SU-DHL-6 (cell line): ENCODE measurements around the gene TBC1D22A.

Experiments used
- H2AFZ ChIP-seq: fragments of 200-600 bp; sonication (generic); 2 replicates; pipeline ENCODE4 v1.6.1; 2014; ENCODE audit warnings: low read depth, mild to moderate bottlenecking, moderate library complexity, mixed read lengths, antibody characterized with exemption, low read length; ENCODE audit not compliant: severe bottlenecking
- H3F3A ChIP-seq: fragments of 200-600 bp; shearing (Covaris generic); 2 replicates; pipeline ENCODE4 v1.6.0; 2016; ENCODE audit warnings: antibody characterized with exemption, mild to moderate bottlenecking; ENCODE audit not compliant: insufficient read depth
- H3K27ac ChIP-seq: fragments of 200-600 bp; sonication (generic); 2 replicates; pipeline ENCODE4 v1.5.1; 2016; ENCODE audit warnings: low read depth, mild to moderate bottlenecking, low read length, moderate library complexity, mixed read lengths
- H3K27me3 ChIP-seq: fragments of 200-600 bp; sonication (generic), shearing (Covaris generic); 2 replicates; pipeline ENCODE4 v1.6.0; 2014; ENCODE audit warnings: mild to moderate bottlenecking, low read length
- H3K36me3 ChIP-seq: fragments of 200-600 bp; sonication (generic); 2 replicates; pipeline ENCODE4 v1.6.1; 2014; ENCODE audit warnings: mild to moderate bottlenecking, low read length, mixed read lengths
- H3K4me2 ChIP-seq: fragments of 300-600, 200-600 bp; shearing (Covaris generic), sonication (generic); 2 replicates; pipeline ENCODE4 v1.6.0; 2014; ENCODE audit warnings: low read length, low read depth, mild to moderate bottlenecking; ENCODE audit not compliant: poor library complexity, severe bottlenecking
- H3K4me3 ChIP-seq: fragments of 200-600 bp; sonication (generic); 2 replicates; pipeline ENCODE4 v1.5.1; 2014; ENCODE audit warnings: antibody characterized with exemption, low read length, mild to moderate bottlenecking, mixed read lengths; ENCODE audit not compliant: insufficient read depth, poor library complexity, severe bottlenecking
- H3K79me2 ChIP-seq: fragments of 200-600 bp; sonication (generic); 2 replicates; pipeline ENCODE4 v1.6.1; 2014; ENCODE audit warnings: mild to moderate bottlenecking, low read length, moderate library complexity; ENCODE audit not compliant: insufficient read depth
- H3K9ac ChIP-seq: fragments of 200-600 bp; sonication (generic); 2 replicates; pipeline ENCODE4 v1.7.0; 2014; ENCODE audit warnings: mild to moderate bottlenecking, low read length
- H3K9me2 ChIP-seq: fragments of 200-600 bp; sonication (generic); replicated peaks from 2 replicates; pipeline ENCODE4 v1.6.1; 2014; ENCODE audit warnings: low read length; ENCODE audit not compliant: insufficient read depth
- H3K9me3 ChIP-seq: fragments of 200-600 bp; sonication (generic); 2 replicates; pipeline ENCODE4 v1.6.1; 2014; ENCODE audit warnings: low read length, mixed read lengths; ENCODE audit not compliant: insufficient read depth
- H4K20me1 ChIP-seq: fragments of 200-600 bp; sonication (generic); 2 replicates; pipeline ENCODE4 v1.6.1; 2014; ENCODE audit warnings: low read depth, mild to moderate bottlenecking, antibody characterized with exemption, low read length, moderate library complexity, mixed read lengths
- EZH2phosphoT487 ChIP-seq: fragments of 200-600 bp; sonication (generic), shearing (Covaris generic); conservative IDR thresholded peaks from 2 replicates; pipeline ENCODE4 v1.6.1; 2018; ENCODE audit warnings: mild to moderate bottlenecking, antibody characterized with exemption, low read length, moderate library complexity, mixed read lengths
- TF ChIP-seq, protein P1 (sequence below): fragments of 200-600 bp; sonication (generic); IDR thresholded peaks from one replicate; pipeline ENCODE4 v1.5.1; 2017; ENCODE audit warnings: antibody characterized with exemption, mild to moderate bottlenecking, low read length, moderate library complexity; ENCODE audit not compliant: insufficient read depth, poor library complexity, severe bottlenecking

The TBC1D22A gene

DNA sequence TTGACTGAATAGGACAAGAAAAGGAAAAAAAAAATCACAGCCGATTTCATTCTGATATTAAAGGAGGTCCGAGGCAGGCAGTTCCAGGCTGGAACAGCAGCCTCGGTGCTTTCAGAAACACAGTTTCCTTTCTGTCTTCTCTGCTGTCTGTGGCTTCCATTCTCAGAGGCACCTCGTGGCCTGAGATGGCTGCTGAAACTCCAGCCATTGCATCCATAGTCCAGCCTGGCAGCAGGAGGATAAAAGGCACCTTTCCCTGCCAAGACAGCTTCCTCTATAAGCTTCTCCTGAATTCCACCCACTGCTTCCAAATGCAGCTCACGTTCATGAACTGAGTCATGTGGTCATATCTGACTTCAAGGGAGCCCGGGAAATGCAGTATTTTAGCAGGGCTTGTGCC, 390.5 kb downstream of the TBC1D22A start:
- Histone ChIP-seq H3K36me3 (no peaks in the 10 kb centered on the region), H3K79me2 (no peaks in the 10 kb centered on the region), H3K9ac (no peak overlapping the region), H3K27ac (no peak overlapping the region), H3F3A (no peaks in the 10 kb centered on the region), H2AFZ (no peak overlapping the region), H3K9me2 (no peaks in the 10 kb centered on the region), H4K20me1 (no peaks in the 10 kb centered on the region), H3K27me3 (no peaks in the 10 kb centered on the region), H3K4me3 (no peak overlapping the region), H3K9me3 (no peaks in the 10 kb centered on the region), H3K4me2 (no peak overlapping the region)
- TF ChIP-seq, protein P1, sequence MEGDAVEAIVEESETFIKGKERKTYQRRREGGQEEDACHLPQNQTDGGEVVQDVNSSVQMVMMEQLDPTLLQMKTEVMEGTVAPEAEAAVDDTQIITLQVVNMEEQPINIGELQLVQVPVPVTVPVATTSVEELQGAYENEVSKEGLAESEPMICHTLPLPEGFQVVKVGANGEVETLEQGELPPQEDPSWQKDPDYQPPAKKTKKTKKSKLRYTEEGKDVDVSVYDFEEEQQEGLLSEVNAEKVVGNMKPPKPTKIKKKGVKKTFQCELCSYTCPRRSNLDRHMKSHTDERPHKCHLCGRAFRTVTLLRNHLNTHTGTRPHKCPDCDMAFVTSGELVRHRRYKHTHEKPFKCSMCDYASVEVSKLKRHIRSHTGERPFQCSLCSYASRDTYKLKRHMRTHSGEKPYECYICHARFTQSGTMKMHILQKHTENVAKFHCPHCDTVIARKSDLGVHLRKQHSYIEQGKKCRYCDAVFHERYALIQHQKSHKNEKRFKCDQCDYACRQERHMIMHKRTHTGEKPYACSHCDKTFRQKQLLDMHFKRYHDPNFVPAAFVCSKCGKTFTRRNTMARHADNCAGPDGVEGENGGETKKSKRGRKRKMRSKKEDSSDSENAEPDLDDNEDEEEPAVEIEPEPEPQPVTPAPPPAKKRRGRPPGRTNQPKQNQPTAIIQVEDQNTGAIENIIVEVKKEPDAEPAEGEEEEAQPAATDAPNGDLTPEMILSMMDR = no peak
- no peak for TF ChIP-seq EZH2phosphoT487

DNA sequence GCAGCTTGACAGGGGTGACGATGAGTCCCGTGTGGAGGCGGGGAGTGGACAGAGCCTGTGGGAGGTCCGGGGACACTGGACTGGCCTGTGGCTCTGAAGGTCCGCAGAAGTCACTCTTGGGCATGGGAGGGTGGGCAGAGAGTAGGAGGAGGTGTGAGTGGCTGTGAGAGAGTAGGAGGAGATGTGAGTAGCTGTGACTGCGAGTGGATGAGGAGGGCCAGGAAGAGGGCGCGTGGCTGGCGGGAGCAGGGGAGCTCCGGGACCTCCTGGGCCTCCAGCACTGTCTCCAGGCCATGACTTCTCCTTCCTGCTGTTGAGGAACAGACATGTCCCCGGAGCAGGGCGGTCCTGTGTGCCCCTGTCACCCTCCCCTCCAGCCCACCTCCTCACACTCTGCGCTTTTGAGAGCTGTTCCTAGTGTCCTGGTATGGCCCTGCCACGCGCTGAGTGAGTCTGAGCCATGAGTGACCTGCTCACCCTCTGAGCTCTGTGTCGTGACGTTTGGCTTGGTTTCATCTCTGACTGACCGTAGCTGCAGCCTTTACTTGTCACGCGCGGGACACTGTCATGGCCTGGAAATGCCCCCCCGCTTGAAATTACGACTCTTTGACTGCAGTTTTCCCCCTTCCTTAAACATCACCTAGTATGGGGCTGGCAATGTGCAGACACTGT, 391.5 kb downstream of the TBC1D22A start:
- H3K9me3 ChIP-seq = no peaks in the 10 kb centered on the region
- no peak overlapping the region for H2AFZ ChIP-seq
- H3K36me3 ChIP-seq = no peaks in the 10 kb centered on the region
- H3K9ac ChIP-seq = no peak overlapping the region
- H3K4me2 ChIP-seq = no peak overlapping the region
- TF ChIP-seq EZH2phosphoT487 = no peak
- TF ChIP-seq, protein P1 = no peak
- no peaks in the 10 kb centered on the region for H3K27me3 ChIP-seq
- no peak overlapping the region for H3K27ac ChIP-seq
- no peaks in the 10 kb centered on the region for H3K9me2 ChIP-seq
- no peak overlapping the region for H3K4me3 ChIP-seq
- H3F3A ChIP-seq = no peaks in the 10 kb centered on the region
- H3K79me2 ChIP-seq = no peaks in the 10 kb centered on the region
- no peaks in the 10 kb centered on the region for H4K20me1 ChIP-seq

DNA sequence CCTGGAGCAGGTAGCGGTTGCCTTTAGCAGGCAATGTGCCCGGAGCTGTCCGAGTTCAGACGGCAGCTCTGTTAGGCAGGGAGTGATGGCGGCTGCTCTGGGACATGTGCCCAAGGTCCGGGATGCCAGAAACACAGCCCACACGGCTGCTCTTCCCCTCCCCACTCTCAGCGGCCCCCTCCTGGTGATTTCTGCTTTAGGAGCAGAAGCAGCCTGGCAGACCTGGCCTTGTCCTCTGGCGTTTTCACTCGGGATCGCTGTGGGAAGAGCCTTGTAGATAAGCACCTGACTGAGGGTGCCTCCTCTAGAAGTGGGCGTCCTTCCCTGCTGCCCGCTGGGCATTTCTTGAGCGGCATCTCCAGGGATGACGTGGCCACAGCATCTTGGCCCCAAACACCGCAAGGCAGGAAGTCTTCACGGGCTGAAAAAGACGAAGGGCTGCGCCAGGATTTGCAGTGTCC, 392.2 kb downstream of the TBC1D22A start:
- Histone ChIP-seq H3K79me2 (no peaks in the 10 kb centered on the region), H3K9ac (no peak overlapping the region), H3K4me3 (no peak overlapping the region), H3K27ac (no peak overlapping the region), H2AFZ (no peak overlapping the region), H4K20me1 (no peaks in the 10 kb centered on the region), H3K9me2 (no peaks in the 10 kb centered on the region), H3K36me3 (0 out of 2 replicates have a peak, but pooled peaks cover 3% of the 10 kb centered on the region), H3K9me3 (no peaks in the 10 kb centered on the region), H3F3A (no peaks in the 10 kb centered on the region), H3K4me2 (no peak overlapping the region), H3K27me3 (no peaks in the 10 kb centered on the region)
- TF ChIP-seq, protein P1 = no peak
- no peak for TF ChIP-seq EZH2phosphoT487
